Fibroblast of skin of right biceps (primary cell): Measurements from ENCODE around the gene C7.

ENCODE experiments used
- DNase-seq: peaks from one replicate; pipeline ENCODE4 v3.0.0-alpha.2; 2013

The C7 gene

GRCh38 chr5:40928886-40929448, 19.7 kb downstream of the C7 start:
- no peak for DNase-seq

DNA sequence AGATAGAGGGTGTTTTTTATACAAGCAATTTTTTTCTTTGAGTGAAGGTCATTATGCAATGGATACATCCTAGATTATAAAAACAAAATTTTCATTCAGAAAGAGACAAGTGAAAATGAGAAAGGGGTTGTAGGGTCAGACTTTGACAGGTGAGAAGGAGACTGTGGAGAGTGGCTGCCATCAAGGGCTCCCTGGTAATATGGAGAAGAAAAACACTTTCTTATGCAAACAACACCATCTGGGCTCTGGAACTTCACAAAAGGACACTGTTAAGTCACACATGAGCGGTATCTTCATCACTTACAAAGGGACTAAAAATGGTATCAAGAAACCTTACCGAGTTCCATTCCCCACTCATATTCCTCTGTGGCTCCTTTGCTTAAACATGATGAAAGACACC, 23.5 kb downstream of the C7 start:
- no peak for DNase-seq

DNA sequence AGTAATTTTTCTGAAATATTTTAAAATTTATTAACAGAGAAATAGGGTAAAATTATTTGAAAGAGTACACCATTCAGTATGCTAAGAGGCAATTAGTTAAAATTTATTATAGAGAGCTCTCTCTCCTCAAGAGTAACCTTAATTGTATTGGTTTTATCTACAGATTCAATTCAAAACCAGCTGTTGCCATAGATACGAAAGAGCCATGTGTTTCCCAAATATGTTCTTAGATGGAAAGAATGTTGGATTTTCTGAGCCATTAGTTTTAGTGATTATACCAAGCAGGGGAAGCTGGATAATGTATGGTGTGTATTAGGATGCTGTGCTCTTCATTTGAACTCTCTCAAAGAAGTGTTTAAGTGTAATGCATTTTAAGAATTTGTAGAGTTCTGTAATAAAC, 27.8 kb downstream of the C7 start:
- no peak for DNase-seq

GRCh38 chr5:40939753-40940152, 30.5 kb downstream of the C7 start:
- no peak for DNase-seq

GRCh38 chr5:40945111-40945510, 35.8 kb downstream of the C7 start:
- no peak for DNase-seq

DNA sequence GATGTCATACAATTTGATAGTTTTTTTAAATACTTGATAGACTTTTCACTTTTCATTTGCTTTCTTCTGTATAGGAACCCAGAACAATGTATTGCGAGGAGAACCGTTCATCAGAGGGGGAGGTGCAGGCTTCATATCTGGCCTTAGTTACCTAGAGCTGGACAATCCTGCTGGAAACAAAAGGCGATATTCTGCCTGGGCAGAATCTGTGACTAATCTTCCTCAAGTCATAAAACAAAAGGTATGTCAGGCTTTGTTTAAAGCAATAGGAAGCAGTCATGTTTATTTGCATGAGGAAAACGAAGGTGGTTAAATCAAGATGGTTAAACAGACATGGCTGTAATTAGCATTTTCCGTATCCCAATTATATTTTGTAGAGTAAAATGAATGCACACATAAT, 46.0 kb downstream of the C7 start:
- no peak for DNase-seq

DNA sequence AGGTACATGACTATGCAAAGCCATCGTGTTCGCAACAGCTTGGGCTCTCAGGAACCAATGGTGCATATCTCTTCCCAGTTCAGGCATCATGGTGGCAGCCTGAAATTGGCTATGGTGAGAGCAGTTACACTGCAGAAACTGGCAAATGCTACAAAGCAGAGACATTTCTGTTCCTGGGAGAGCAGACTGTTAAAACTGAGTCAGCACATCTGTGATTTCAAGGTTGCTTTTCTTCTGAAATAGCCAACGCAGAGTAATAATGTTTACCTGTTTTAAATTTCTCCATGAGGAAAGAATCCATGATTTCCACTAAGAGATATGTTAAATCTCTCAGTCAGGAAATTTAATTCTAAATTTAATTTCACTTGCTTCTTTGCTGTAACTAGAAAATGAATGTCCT, 47.8 kb downstream of the C7 start:
- no peak for DNase-seq

- no peak for DNase-seq
Observed at GRCh38 chr5:40958811-40959210, 49.5 kb downstream of the C7 start.

GRCh38 chr5:40960037-40960436, 50.7 kb downstream of the C7 start:
- no peak for DNase-seq

- DNase-seq = no peak
Observed at GRCh38 chr5:40962207-40962955, 53.1 kb downstream of the C7 start.

- no peak for DNase-seq
Observed at GRCh38 chr5:40972434-40972833, 63.1 kb downstream of the C7 start.

- no peak for DNase-seq
Observed at GRCh38 chr5:40973364-40974004, 64.2 kb downstream of the C7 start.

DNA sequence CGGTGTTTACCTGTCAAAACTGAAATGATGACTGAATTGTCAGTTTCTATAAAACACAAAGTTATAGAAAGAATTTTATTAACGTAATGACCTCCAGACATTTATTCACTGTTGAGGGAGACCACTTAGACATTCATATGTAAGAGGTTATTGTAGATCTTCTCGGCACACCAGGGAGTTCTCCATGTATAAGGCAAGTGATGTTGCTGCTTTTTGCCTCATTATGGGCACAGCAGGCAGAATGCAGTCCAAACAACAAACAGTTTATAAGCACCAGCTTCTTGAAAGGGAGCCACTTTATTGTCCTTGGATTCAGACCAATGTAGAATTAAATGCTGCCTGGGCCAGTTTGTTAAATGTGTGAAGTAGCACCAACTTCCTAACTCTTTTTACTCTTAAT, 66.7 kb downstream of the C7 start:
- no peak for DNase-seq

DNA sequence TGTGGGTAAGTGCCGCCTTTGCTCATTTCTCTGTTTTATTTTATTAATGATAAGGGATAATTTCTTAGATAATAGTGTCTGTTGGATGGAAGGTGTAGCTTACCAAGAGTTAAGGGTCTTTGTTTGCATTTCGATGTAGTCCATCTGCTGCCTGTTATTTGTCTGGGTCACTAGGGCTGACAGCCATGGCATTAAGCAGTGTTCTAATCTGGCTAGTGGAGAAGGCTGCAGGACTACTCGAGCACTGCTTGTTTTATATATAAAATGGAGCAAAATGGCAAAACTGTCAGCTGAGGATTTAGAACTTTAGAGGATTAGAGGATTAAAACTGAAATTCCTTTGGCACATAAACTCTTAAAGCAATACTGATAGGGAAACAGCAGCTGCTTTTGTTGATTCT, 67.5 kb downstream of the C7 start:
- no peak for DNase-seq

- no peak for DNase-seq
Observed at GRCh38 chr5:40981420-40981819, 72.1 kb downstream of the C7 start.

DNA sequence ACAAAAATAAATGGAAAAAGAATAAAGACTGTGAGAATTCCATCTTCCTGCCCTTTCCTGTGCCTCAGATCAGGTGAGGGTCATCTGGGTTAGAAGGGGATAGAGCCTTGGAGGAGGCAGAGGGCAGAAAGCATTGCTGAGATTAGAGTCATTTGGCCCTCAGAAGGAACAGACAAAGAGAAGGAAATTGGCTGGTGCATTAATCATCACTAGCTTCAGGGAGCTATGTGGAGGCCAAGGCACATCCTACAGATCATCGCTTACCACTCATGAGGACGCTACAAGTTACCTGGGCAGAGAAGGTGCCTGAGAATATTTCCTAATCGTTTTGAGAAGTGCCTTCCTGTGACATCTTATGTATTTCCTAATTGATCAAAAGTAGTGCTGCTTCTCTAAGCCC, 74.5 kb downstream of the C7 start:
- DNase-seq = no peak

- peak; percentile 27 for DNase-seq
Observed at GRCh38 chr5:40984884-40985283, 75.6 kb downstream of the C7 start.

GRCh38 chr5:40985501-40985900, 76.2 kb downstream of the C7 start:
- DNase-seq = no peak

GRCh38 chr5:40986666-40987065, 77.4 kb downstream of the C7 start:
- DNase-seq = no peak

- DNase-seq = no peak
Observed at GRCh38 chr5:40987349-40987748, 78.1 kb downstream of the C7 start.

DNA sequence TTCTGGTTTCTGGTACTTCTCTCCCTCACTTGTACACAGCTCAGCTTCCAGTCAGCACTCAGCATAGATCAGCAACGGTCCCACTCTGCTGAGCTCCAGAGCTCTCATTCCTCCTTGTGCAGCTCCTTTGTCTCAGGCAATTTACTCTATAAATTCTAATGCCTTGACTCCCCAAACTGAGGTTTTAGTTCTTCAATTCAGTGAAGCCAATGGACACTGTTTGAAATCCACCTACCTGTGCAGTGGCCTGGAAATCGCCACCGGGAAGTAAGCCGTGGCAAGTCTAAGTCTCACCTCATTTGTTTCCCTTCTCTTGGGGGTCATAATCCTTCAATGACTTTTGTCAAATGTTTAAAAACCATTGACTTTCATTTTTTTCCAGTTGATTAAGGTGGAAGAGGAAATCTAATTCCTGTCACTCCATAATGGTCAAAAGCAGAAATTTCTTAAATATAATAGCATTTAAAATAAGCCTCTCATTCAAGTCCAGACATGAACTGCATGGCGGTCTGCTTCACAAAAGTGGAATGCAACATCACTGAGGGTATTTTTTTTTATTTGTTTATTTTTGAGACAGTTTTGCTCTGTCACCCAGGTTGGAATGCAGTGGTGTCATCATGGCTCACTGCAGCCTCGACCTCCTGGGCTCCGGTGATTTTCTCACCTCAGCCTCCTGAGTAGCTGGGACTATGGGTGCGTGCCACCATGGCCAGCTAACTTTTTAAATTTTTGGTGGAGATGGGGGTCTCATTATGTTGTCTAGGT, 79.6 kb downstream of the C7 start:
- no peak for DNase-seq

- DNase-seq = no peak
Observed at GRCh38 chr5:40991168-40991980, 82.1 kb downstream of the C7 start.

DNA sequence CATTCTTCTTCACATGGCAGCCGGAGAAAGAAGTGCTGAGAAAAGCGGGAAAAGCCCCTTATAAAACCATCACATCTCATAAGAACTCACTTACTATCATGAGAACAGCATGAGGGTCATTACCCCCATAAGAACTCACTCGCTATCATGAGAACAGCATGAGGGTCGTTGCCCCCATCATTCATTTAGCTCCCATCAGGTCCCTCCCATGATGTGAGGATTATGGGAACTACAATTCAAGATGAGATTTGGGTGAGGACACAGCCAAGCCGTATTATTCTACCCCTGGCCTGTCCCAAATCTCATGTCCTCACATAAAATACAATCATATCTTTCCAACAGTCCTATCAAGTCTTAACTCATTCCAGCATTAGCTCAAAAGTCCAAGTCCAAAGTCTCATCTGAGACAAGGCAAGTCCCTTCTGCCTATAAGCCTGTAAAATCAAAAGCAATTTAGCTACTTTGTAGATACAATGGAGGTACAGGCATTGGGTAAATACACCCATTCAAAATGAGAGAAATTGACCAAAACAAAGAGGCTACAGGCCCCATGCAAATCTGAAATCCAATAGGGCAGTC, 82.8 kb downstream of the C7 start:
- no peak for DNase-seq
